H1 (cell line): ENCODE data around the gene MED6.

Experiments used
- CTCF ChIP-seq, 3 experiments: IDR thresholded peaks; 1 replicate in 2 of 3; 2 replicates in 1 of 3; pipeline versions ENCODE4 v1.5.1 to v1.6.1; 2011; ENCODE audit warnings: low read length in 3 of 3, mild to moderate bottlenecking in 3 of 3, inconsistent platforms in 2 of 3, low read depth in 1 of 3, moderate library complexity in 1 of 3; ENCODE audit not compliant: insufficient read depth in 1 of 3; ENCODE audit errors: control extremely low read depth in 1 of 3
- EP300 ChIP-seq, 2 experiments: IDR thresholded peaks; 1 replicate in 1 of 2; 2 replicates in 1 of 2; pipeline ENCODE4 v1.6.1; 2011 to 2012; ENCODE audit warnings: low read depth in 2 of 2, low read length in 2 of 2, mild to moderate bottlenecking in 2 of 2, borderline replicate concordance in 1 of 2, inconsistent platforms in 1 of 2, moderate library complexity in 1 of 2
- EZH2 ChIP-seq: fragments of 200-600 bp; sonication (generic); IDR thresholded peaks from 2 replicates; pipeline ENCODE4 v1.7.1; 2012; ENCODE audit warnings: low read depth, mild to moderate bottlenecking, moderate library complexity, low read length, inconsistent platforms; ENCODE audit not compliant: severe bottlenecking
- GTF2F1 ChIP-seq: IDR thresholded peaks from 2 replicates; pipeline ENCODE4 v1.6.1; 2012; ENCODE audit warnings: low read depth, low read length, improper control_type of control experiment, borderline replicate concordance
- JUN ChIP-seq: IDR thresholded peaks from 2 replicates; pipeline ENCODE4 v1.6.1; 2011; ENCODE audit warnings: low read depth, mild to moderate bottlenecking, improper control_type of control experiment, low read length
- PHF8 ChIP-seq: fragments of 200-600 bp; sonication (generic); conservative IDR thresholded peaks from 2 replicates; pipeline ENCODE4 v1.7.1; 2012; ENCODE audit warnings: low read depth, mild to moderate bottlenecking, inconsistent platforms, low read length, moderate library complexity
- POLR2A ChIP-seq, 2 experiments: IDR thresholded peaks; 1 replicate in 1 of 2; 2 replicates in 1 of 2; pipeline ENCODE4 v1.6.1; 2011; ENCODE audit warnings: low read depth in 2 of 2, low read length in 2 of 2, mild to moderate bottlenecking in 2 of 2; ENCODE audit errors: control extremely low read depth in 1 of 2
- POLR2AphosphoS5 ChIP-seq: IDR thresholded peaks from 2 replicates; pipeline ENCODE4 v1.6.1; 2011; ENCODE audit warnings: low read depth, low read length
- SP2 ChIP-seq: IDR thresholded peaks from 2 replicates; pipeline ENCODE4 v1.6.1; 2012; ENCODE audit warnings: mild to moderate bottlenecking, low read length, inconsistent platforms
- TF ChIP-seq, protein P1 (sequence below): IDR thresholded peaks from 2 replicates; pipeline ENCODE4 v1.6.1; 2012; ENCODE audit warnings: low read length, inconsistent platforms

GRCh38 chr14:70638416-70638815 lies 38.0 kb upstream of the MED6 start:
- TF ChIP-seq CTCF (IDR thresholded peaks at IDR 0.05; ENCODE audit: control extremely low read depth in 1 of 3, insufficient read depth in 1 of 3, low read depth in 1 of 3, low read length in 3 of 3) (no peak), JUN (no peak), POLR2AphosphoS5 (no peak), GTF2F1 (no peak), PHF8 (no peak), EZH2 (no peak), SP2 (no peak), POLR2A (IDR thresholded peaks at IDR 0.05; ENCODE audit: control extremely low read depth in 1 of 2, low read depth in 2 of 2, low read length in 2 of 2) (no peak), EP300 (IDR thresholded peaks at IDR 0.05; ENCODE audit: borderline replicate concordance in 1 of 2, low read depth in 2 of 2, low read length in 2 of 2) (no peak)
- TF ChIP-seq, protein P1, sequence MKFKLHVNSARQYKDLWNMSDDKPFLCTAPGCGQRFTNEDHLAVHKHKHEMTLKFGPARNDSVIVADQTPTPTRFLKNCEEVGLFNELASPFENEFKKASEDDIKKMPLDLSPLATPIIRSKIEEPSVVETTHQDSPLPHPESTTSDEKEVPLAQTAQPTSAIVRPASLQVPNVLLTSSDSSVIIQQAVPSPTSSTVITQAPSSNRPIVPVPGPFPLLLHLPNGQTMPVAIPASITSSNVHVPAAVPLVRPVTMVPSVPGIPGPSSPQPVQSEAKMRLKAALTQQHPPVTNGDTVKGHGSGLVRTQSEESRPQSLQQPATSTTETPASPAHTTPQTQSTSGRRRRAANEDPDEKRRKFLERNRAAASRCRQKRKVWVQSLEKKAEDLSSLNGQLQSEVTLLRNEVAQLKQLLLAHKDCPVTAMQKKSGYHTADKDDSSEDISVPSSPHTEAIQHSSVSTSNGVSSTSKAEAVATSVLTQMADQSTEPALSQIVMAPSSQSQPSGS, result no peak
